Naive thymus-derived CD8-positive, alpha-beta T cell (primary cell): ENCODE results near the gene DAO. TPM values are rescaled to one million over a fixed set of nuclear protein-coding genes. Genes with fewer than 3 reads are reported as not detected.
"Not testable (repeated sequence)": the region's sequence is repeated elsewhere in the genome, so short reads cannot be mapped to it uniquely, and the experiment has no call there.

Experiments
- ATAC-seq, 2 donors: fragments of 150-1000 bp; cut with Tn5 transposase in 1 of 2; sonication (Bioruptor Pico), chemical (Tn5 transposase) in 1 of 2; 1 replicate in 1 of 2; 2 replicates in 1 of 2; pipeline ENCODE4 v1.10.0; 2021; ENCODE audit warnings: mild to moderate bottlenecking in 2 of 2, moderate library complexity in 2 of 2
- POLR2A ChIA-PET: fragments of 350-600 bp; sonication (Branson Sonifier 250); formaldehyde crosslinking; loops from one replicate; lab custom pipeline; 2021; ENCODE audit warnings: antibody characterized with exemption; lab: Charles Lee
- DNase-seq, 10 donors: peaks; one replicate each; pipeline versions ENCODE4 v3.0.0 to v3.0.0-alpha.2; 2020 to 2022
- H3K27ac Mint-ChIP-seq, 10 donors: one replicate each; pipeline ENCODE4 v1.8.0; 2020 to 2022; ENCODE audit warnings: mild to moderate bottlenecking in 10 of 10, mixed read lengths in 10 of 10, moderate library complexity in 4 of 10, inconsistent platforms in 1 of 10
- H3K27me3 Mint-ChIP-seq, 5 donors: one replicate each; pipeline ENCODE4 v1.8.0; 2021 to 2022; ENCODE audit warnings: mixed read lengths in 5 of 5
- H3K36me3 Mint-ChIP-seq, 3 donors: one replicate each; pipeline ENCODE4 v1.8.0; 2020 to 2022; ENCODE audit warnings: mixed read lengths in 3 of 3, mild to moderate bottlenecking in 2 of 3, inconsistent platforms in 1 of 3
- H3K4me1 Mint-ChIP-seq, 4 donors: one replicate each; pipeline ENCODE4 v1.8.0; 2021 to 2022; ENCODE audit warnings: mixed read lengths in 4 of 4
- H3K4me3 Mint-ChIP-seq, 10 donors: one replicate each; pipeline ENCODE4 v1.8.0; 2020 to 2022; ENCODE audit warnings: mild to moderate bottlenecking in 10 of 10, mixed read lengths in 10 of 10, moderate library complexity in 6 of 10, inconsistent platforms in 1 of 10
- H3K9me3 Mint-ChIP-seq, 9 donors: one replicate each; pipeline ENCODE4 v1.8.0; 2020 to 2022; ENCODE audit warnings: mixed read lengths in 9 of 9, mild to moderate bottlenecking in 3 of 9, inconsistent platforms in 1 of 9, moderate library complexity in 1 of 9
- polyA plus RNA-seq, 3 donors: library from polyadenylated mRNA; unstranded; fragments of 300-500 nt; fragmentation: Illumina TruSeq; gene quantifications; one replicate each; pipeline ENCODE4 v1.2.3, GENCODE V29; 2021
- total RNA-seq, 8 experiments: library from RNA in 2 of 8; stranded (reverse) in 2 of 8; gene quantifications; one replicate each; pipeline ENCODE4 v1.2.3 and lab custom pipeline; 2021 to 2026

DAO gene
- total and polyA plus RNA-seq, 5 experiments from 2014 or later, result not detected

DNA sequence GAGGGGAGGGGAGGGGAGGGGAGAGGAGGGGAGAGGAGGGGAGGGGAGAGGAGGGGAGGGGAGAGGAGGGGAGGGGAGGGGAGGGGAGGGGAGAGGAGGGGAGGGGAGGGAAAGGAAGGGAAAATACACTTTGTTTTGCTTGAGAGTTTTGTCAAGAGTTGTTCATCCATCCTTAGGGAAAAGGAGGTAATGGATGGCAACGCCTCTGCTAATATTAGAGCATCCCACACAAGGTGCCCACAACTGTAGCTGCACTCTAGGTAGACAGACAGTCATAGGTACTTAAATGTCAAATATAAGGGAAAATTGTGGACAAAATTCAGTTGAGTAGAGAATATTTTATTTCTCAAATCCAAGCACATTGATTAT, 20.0 kb upstream of the DAO start:
- ATAC-seq (no peak), DNase-seq (no peak)
- peaks cover 0 to 3% (median 0%) of the 10 kb centered on the region in 9 donors for H3K9me3 Mint-ChIP-seq
- peaks cover 18 to 61% (median 36%) of the 10 kb centered on the region in 4 donors for H3K4me1 Mint-ChIP-seq
- POLR2A ChIA-PET, result interaction anchor here (0.6 kb wide), 1 partner anchor 299 kb away, joined by 3 read pairs; no protein-coding TSS in a partner anchor
- H3K36me3 Mint-ChIP-seq, result no peaks in the 10 kb centered on the region
- H3K4me3 Mint-ChIP-seq, result no peak overlapping the region
- H3K27me3 Mint-ChIP-seq, result peaks cover 0 to 5% (median 0%) of the 10 kb centered on the region in 5 donors
- peak overlapping the region in 1 of 10 donors; percentile 51 for H3K27ac Mint-ChIP-seq

DNA sequence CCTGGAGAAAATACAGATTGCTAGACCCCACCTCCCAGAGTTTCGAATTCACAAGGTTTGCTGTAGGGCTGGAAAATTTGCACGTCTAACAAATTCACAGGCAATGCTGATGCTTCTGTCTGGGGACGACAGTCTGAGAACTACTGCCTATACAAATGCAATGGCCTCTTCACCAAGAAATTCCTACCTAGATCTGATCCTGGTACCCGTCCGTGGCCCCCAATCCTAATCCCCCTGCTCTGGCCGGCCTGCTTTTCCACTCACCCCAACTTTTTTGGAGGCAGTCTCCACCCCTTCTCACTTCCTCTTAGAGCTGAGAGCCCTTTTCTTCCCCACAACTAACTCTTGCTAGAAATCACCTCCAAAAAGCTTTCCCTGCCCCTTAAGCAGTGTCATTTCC, 19.4 kb upstream of the DAO start:
- Mint-ChIP-seq H3K4me1 (peaks cover 18 to 55% (median 34%) of the 10 kb centered on the region in 4 donors), H3K27ac (peak overlapping the region in 3 of 10 donors; percentile 38 to 66 (median 51)), H3K4me3 (peak overlapping the region in 2 of 10 donors; percentile 29 to 31)

DNA sequence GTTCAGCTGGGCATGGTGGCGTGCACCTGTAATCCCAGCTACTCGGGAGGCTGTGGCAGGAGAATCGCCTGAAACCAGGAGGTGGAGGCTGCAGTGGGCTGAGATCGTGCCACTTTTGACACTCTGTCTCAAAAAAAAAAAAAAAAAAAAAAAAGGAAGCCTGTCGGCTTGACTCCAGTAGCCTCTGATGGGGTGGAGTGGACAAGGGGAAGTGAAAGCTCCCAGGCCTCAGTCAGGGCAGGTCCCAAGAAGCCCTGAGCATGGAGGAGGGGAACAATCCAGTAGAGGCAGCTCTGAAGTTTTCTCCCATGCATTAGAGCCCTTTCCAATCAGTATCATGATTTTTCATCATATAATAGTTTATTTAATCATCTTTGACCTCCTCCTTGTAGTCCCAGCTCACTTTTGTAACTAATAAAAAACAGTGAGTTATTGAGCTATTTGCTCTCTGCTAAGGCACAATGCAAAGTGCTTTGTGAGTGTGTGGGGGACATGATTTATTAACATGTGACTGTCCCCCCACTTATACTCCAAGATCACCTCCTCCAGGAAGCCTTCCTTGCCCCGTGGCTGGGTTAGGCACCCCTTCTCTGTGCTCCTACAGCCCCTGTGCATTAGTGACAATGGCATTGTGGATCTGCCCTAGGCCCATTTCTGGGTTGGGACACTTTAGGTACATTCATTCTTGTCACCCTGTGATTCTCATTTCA, 17.9 kb upstream of the DAO start:
- no peaks in the 10 kb centered on the region for H3K36me3 Mint-ChIP-seq
- H3K4me1 Mint-ChIP-seq, result peaks cover 6 to 39% (median 19%) of the 10 kb centered on the region in 4 donors
- ATAC-seq, result no peak
- no peak overlapping the region for H3K4me3 Mint-ChIP-seq
- H3K27me3 Mint-ChIP-seq, result peaks cover 0 to 3% (median 0%) of the 10 kb centered on the region in 5 donors
- POLR2A ChIA-PET, result no interaction called here
- peak in 1 of 10 donors; percentile 7 for DNase-seq
- H3K27ac Mint-ChIP-seq, result peak overlapping the region in 1 of 10 donors; percentile 37
- H3K9me3 Mint-ChIP-seq, result no peaks in the 10 kb centered on the region

More for the DNA sequence above, 19.4 kb upstream of the DAO start:
- POLR2A ChIA-PET, result no interaction called here
- H3K27me3 Mint-ChIP-seq, result peaks cover 0 to 5% (median 0%) of the 10 kb centered on the region in 5 donors
- H3K36me3 Mint-ChIP-seq, result no peaks in the 10 kb centered on the region
- no peaks in the 10 kb centered on the region for H3K9me3 Mint-ChIP-seq
- ATAC-seq (no peak), DNase-seq (peak in 1 of 10 donors; percentile 1)

DNA sequence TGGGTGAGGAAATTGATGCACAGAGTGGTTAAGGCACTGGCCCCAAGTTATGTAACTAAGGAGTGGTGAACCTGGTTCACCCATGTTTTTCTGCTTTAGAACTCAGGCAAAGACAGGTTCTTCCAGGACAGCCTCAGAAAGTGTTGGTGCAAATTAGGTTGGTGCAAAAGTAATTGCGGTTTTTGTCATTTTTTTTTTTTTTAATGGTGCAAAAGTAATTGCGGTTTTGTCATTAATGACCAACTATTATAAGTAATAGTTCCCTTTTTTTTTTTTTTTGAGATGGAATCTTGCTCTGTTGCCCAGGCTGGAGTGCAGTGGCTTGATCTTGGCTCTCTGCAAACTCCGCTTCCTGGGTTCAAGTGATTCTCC, 17.3 kb upstream of the DAO start:
- Mint-ChIP-seq H3K27me3 (peaks cover 0 to 3% (median 0%) of the 10 kb centered on the region in 5 donors), H3K9me3 (no peaks in the 10 kb centered on the region), H3K4me1 (peaks cover 6 to 39% (median 19%) of the 10 kb centered on the region in 4 donors), H3K27ac (no peak overlapping the region), H3K4me3 (no peak overlapping the region), H3K36me3 (no peaks in the 10 kb centered on the region)
- POLR2A ChIA-PET, result no interaction called here
- DNase-seq, result no peak
- no peak for ATAC-seq

DNA sequence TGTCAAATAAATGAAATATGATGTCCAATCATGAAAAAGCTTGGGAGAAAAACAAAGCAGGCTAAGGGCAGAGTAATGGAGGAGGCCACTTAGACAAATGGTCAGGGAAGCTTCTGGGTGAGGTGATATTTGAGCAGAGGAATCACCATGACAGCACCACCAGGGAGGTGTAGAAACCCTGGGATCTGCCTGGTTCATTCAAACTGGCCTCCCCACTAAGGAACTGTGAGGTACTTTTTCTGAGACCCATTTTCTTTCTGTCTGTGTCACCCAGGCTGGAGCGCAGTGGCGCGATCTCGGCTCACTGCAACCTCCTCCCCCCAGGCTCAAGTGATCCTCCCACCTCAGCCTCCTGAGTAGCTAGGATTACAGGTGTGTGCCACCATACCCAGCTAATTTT, 14.7 kb upstream of the DAO start:
- no peak overlapping the region for H3K27ac Mint-ChIP-seq
- peak in 1 of 10 donors; percentile 6 for DNase-seq
- no peak overlapping the region for H3K4me3 Mint-ChIP-seq
- H3K27me3 Mint-ChIP-seq, result peaks cover 0 to 3% (median 0%) of the 10 kb centered on the region in 5 donors
- peaks cover 0 to 19% (median 2%) of the 10 kb centered on the region in 4 donors for H3K4me1 Mint-ChIP-seq
- no peaks in the 10 kb centered on the region for H3K36me3 Mint-ChIP-seq
- POLR2A ChIA-PET, result no interaction called here
- no peaks in the 10 kb centered on the region for H3K9me3 Mint-ChIP-seq
- ATAC-seq, result no peak

DNA sequence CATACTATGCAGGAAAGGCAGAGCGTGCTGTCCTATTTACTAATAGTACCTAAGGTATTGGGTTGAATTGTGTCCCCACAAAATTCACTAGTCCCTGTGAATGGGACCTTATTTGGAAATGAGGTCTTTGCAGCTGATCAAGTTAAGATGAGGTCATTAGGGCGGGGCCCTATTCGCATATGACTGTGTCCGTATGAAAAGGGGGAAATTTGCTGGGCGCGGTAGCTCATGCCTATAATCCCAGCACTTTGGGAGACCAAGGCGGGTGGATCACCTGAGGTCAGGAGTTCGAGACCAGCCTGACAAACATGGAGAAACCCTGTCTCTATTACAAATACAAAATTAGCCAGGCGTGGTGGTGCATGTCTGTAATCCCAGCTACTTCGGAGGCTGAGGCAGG, 13.8 kb upstream of the DAO start:
- H3K36me3 Mint-ChIP-seq, H3K27ac Mint-ChIP-seq, H3K9me3 Mint-ChIP-seq, H3K4me3 Mint-ChIP-seq, ATAC-seq, H3K27me3 Mint-ChIP-seq: not testable (repeated sequence)
- peaks cover 0 to 13% (median 3%) of the 10 kb centered on the region in 4 donors for H3K4me1 Mint-ChIP-seq
- DNase-seq, result peak in 1 of 10 donors; percentile 28
- POLR2A ChIA-PET, result interaction anchor here (2.5 kb wide), 1 partner anchor 8 kb away, joined by 7 read pairs; the partner anchor contains the start of gene SSH1

DNA sequence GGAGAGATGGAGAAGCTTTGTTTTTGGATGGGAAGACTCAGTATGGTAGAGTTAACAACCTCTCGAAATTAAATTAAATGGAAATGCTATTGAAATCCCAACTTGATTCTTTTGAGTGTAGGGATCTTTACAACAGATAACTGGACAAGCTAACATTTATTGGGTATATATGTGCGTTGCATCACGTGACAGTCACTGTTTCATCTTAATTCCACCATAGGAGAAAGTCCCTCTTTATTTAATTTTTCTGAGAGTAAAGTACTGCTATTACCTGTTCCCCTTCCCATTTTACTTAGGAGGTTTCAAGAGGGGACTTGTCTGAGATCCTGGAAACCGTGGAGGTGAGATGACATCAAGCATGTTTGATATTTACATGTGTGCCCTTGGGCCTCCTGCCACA, 11.1 kb upstream of the DAO start:
- H3K27ac Mint-ChIP-seq, result no peak overlapping the region
- peaks cover 0 to 4% (median 0%) of the 10 kb centered on the region in 4 donors for H3K4me1 Mint-ChIP-seq

DNA sequence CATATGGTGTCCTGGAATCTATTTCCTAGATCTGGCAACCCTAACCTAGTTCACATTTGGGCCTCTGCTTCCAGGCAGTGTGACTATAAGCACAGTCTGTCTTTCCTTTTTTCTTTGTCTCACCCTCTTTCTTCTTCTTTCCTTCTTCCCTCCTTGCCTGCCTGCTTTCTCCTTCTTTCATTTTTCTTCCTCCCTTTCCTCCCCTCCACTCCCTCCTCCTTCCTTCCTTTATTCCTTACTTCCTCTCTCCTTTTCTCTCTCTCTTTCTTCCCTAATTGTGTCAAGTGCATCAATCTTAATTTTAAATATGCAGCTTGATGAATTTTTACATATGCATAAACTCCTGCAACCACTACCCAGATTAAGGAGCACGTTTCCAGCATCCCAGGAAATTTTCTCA, 4.6 kb upstream of the DAO start:
- Mint-ChIP-seq H3K27ac (peak overlapping the region in 1 of 10 donors; percentile 73), H3K4me1 (peaks cover 0 to 4% (median 0%) of the 10 kb centered on the region in 4 donors), H3K36me3 (no peaks in the 10 kb centered on the region), H3K4me3 (no peak overlapping the region), H3K27me3 (peaks cover 0 to 5% (median 0%) of the 10 kb centered on the region in 5 donors), H3K9me3 (no peaks in the 10 kb centered on the region)
- DNase-seq (no peak), ATAC-seq (no peak)
- POLR2A ChIA-PET, result no interaction called here

More for the DNA sequence above, 11.1 kb upstream of the DAO start:
- Mint-ChIP-seq H3K4me3 (no peak overlapping the region), H3K9me3 (no peaks in the 10 kb centered on the region), H3K27me3 (peaks cover 0 to 3% (median 0%) of the 10 kb centered on the region in 5 donors), H3K36me3 (no peaks in the 10 kb centered on the region)
- ATAC-seq (no peak), DNase-seq (peak in 1 of 10 donors; percentile 28)
- POLR2A ChIA-PET, result interaction anchor here (0.6 to 2.5 kb wide), 2 partner anchors 11 to 15 kb away, joined by 5 to 7 read pairs; partner anchors contain the start of gene SSH1

DNA sequence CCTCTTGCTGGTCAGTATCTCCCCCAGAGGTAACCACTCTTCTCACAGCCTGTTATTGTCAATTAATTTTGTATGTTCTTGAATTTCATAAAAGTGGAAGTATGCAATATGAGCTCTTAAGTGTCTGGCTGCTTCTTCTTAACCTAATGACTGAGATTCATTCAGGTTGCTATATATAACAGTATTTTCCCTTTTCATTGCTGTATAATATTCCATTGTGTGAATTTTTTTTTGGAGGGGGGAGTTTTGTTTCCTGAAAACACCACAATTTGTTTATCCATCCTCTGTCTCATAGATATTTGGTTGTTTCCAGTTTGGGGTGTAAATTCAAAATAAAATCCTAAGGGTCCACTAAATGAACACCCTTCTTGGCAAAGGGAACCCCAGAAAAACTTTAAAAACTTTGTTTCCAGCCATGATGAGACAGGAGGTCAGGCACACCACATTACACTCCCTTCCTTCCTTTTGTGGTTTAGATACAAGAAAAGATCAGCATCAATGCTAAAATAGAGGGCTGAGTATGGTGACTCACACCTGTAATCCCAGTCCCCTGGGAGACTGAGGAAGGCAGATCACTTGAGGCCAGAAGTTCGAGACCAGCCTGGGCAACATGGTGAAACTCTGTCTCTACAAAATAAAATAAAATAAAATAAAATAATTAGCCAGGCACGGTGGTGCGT, 4.1 kb upstream of the DAO start:
- Mint-ChIP-seq H3K27me3 (peaks cover 0 to 5% (median 0%) of the 10 kb centered on the region in 5 donors), H3K4me1 (peaks cover 0 to 3% (median 0%) of the 10 kb centered on the region in 4 donors), H3K36me3 (no peaks in the 10 kb centered on the region), H3K4me3 (no peak overlapping the region), H3K9me3 (no peaks in the 10 kb centered on the region), H3K27ac (no peak overlapping the region)
- POLR2A ChIA-PET, result no interaction called here
- ATAC-seq (no peak), DNase-seq (no peak)

DNA sequence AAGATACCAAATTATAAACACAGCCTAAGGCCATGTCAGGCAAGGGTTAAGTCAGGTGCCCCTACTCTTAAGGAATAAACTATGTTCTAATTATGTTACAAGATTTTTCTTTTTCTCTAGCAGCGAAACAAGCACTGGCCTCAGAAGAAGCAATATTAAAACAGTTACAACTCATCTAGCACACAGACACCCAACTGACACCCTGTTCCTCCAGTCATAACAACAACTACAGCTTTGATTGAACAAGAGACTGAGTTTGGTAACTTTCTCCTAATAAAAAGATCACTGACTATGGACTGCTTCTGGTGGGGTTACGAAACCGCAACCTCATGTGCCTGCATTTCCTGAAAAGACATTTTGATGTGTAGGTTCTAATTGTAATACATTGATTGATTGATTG, 3.3 kb upstream of the DAO start:
- Mint-ChIP-seq H3K27ac (no peak overlapping the region), H3K9me3 (no peaks in the 10 kb centered on the region), H3K36me3 (no peaks in the 10 kb centered on the region), H3K4me3 (no peak overlapping the region), H3K27me3 (peaks cover 0 to 8% (median 0%) of the 10 kb centered on the region in 5 donors), H3K4me1 (no peaks in the 10 kb centered on the region)
- ATAC-seq (no peak), DNase-seq (no peak)
- POLR2A ChIA-PET, result no interaction called here

DNA sequence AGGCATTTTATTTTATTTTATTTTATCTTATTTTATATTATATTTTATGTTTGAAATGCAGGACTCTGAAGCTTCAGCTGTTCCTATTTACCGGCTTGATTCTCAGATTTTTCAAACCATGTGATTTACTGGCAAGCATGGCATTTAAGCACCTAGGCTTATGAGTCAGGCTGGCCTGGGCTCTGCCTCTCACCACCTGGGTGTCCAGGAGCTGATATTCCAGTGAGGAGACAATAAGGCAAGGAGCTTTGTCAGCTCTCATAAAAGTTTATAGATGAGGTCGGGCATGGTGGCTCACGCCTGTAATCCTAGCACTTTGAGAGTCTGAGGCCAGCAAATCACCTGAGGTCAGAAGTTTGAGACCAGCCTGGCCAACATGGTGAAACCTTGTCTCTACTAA, 2.1 kb downstream of the DAO start:
- no peaks in the 10 kb centered on the region for H3K36me3 Mint-ChIP-seq
- H3K27ac Mint-ChIP-seq, result no peak overlapping the region
- POLR2A ChIA-PET, result no interaction called here
- no peak overlapping the region for H3K4me3 Mint-ChIP-seq
- DNase-seq (no peak), ATAC-seq (no peak)
- H3K9me3 Mint-ChIP-seq, result no peaks in the 10 kb centered on the region
- peaks cover 0 to 8% (median 0%) of the 10 kb centered on the region in 5 donors for H3K27me3 Mint-ChIP-seq
- H3K4me1 Mint-ChIP-seq, result peaks cover 0 to 4% (median 0%) of the 10 kb centered on the region in 4 donors

DNA sequence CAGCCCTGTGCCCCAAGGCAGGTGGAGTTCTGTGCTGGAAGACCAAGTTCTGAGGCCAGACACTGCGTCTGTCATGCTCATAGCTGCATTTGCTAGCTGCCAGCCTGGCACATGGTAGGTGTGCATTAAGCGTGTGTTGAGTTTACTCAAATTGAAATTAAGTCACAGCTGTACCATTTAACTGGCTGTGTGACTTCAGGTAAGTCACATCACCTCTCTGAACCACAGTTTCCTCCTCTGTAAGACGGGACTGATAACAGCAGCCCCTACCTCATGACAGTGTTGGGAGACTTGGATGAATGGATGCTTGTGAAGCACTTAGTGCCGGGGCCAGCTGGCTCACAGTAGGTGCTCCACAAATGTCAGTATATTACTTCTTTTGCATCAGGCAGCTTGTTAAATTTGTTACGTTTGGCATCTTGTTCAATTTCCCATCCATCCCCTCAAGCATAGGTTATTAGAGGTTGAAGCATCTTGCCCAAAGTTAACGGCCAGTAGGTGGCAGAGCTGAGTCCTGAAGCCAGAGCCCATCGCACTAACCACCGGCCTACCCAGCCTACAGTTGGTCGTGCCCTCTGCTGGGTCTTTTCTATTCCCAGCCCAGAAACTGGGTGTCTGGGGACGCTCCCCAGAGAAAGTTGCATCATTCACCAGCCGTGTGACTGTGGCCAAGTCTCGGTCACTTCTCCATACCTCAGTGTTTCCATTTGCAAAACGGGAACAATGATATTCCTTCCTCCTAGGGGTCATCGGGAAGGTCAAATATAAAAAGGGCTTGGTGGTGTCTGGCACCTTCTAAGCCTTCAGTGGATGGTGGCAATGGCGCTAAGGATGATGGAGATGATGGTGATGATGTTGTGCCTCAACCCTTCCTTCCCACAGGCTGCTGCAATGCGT, 4.5 kb downstream of the DAO start:
- Mint-ChIP-seq H3K36me3 (no peaks in the 10 kb centered on the region), H3K27me3 (peaks cover 0 to 5% (median 0%) of the 10 kb centered on the region in 5 donors), H3K9me3 (no peaks in the 10 kb centered on the region), H3K27ac (no peak overlapping the region), H3K4me3 (no peak overlapping the region), H3K4me1 (peaks cover 0 to 4% (median 0%) of the 10 kb centered on the region in 4 donors)
- POLR2A ChIA-PET, result interaction anchor here (0.9 kb wide), 1 partner anchor 27 kb away, joined by 3 read pairs; the partner anchor contains the start of gene SSH1
- DNase-seq (peak; percentile 20 to 80 (median 44)), ATAC-seq (peak; percentile 53 to 72)
